CD4-positive, alpha-beta T cell (primary cell): Measurements from ENCODE around the gene ACBD6. TPM values are rescaled to one million over a fixed set of nuclear protein-coding genes. Genes with fewer than 3 reads are reported as not detected.

Experiments
- ATAC-seq: fragments of 200-7000 bp; cut with Tn5 transposase; one replicate; pipeline ENCODE4 v1.10.0; 2022; ENCODE audit warnings: mild to moderate bottlenecking; ENCODE audit not compliant: poor library complexity
- CTCF ChIA-PET: fragments of 350-600 bp; sonication (Branson Sonifier 250); formaldehyde crosslinking; loops from one replicate; lab custom pipeline; 2021; ENCODE audit warnings: antibody characterized with exemption, inconsistent platforms; lab: Charles Lee
- POLR2A ChIA-PET: fragments of 350-600 bp; sonication (Branson Sonifier 250); formaldehyde crosslinking; loops from one replicate; lab custom pipeline; 2021; ENCODE audit warnings: antibody characterized with exemption, inconsistent platforms; lab: Charles Lee
- DNase-seq, 14 experiments: peaks; one replicate each; pipeline ENCODE4 v3.0.0-alpha.2; 2013 to 2020; ENCODE audit warnings: mixed read lengths in 2 of 14
- H3K27ac ChIP-seq, 2 donors: one replicate each; pipeline versions ENCODE4 v1.5.1 to v1.7.0; 2013; ENCODE audit warnings: low read length in 2 of 2, low read depth in 1 of 2, mild to moderate bottlenecking in 1 of 2
- H3K27me3 ChIP-seq, 2 experiments: 1 replicate in 1 of 2; 2 replicates in 1 of 2; pipeline versions ENCODE4 v1.6.1 to v1.7.0; 2013; ENCODE audit warnings: low read length in 2 of 2, control low read depth in 1 of 2, mild to moderate bottlenecking in 1 of 2, moderate library complexity in 1 of 2; ENCODE audit not compliant: insufficient read depth in 2 of 2, control insufficient read depth in 1 of 2
- H3K36me3 ChIP-seq: one replicate; pipeline ENCODE4 v1.6.1; 2013; ENCODE audit warnings: low read length, control low read depth; ENCODE audit not compliant: insufficient read depth
- H3K4me1 ChIP-seq: one replicate; pipeline ENCODE4 v1.6.1; 2013; ENCODE audit warnings: low read length, control low read depth; ENCODE audit not compliant: insufficient read depth
- H3K4me3 ChIP-seq: one replicate; pipeline ENCODE4 v1.5.1; 2013; ENCODE audit warnings: mild to moderate bottlenecking, low read length, moderate library complexity
- H3K9me3 ChIP-seq, 2 experiments: 1 replicate in 1 of 2; 2 replicates in 1 of 2; pipeline versions ENCODE4 v1.6.1 to v1.7.0; 2013; ENCODE audit warnings: low read length in 2 of 2, mild to moderate bottlenecking in 2 of 2, control low read depth in 1 of 2, moderate library complexity in 1 of 2; ENCODE audit not compliant: control insufficient read depth in 1 of 2, insufficient read depth in 1 of 2
- H3K27ac Mint-ChIP-seq: one replicate; pipeline ENCODE4 v1.8.0; 2020; ENCODE audit warnings: mixed read lengths
- H3K27me3 Mint-ChIP-seq: one replicate; pipeline ENCODE4 v1.8.0; 2021; ENCODE audit warnings: mixed read lengths
- H3K36me3 Mint-ChIP-seq: one replicate; pipeline ENCODE4 v1.8.0; 2021; ENCODE audit warnings: low read depth, mixed read lengths
- H3K4me1 Mint-ChIP-seq: one replicate; pipeline ENCODE4 v1.8.0; 2021; ENCODE audit warnings: low read depth, mixed read lengths
- H3K4me3 Mint-ChIP-seq: one replicate; pipeline ENCODE4 v1.8.0; 2020; ENCODE audit warnings: mild to moderate bottlenecking, mixed read lengths
- H3K9me3 Mint-ChIP-seq: one replicate; pipeline ENCODE4 v1.8.0; 2020; ENCODE audit warnings: mixed read lengths
- intact Hi-C, 2 experiments: fragments of 100-400 bp; cut with DNase I in 1 of 2; cut with micrococcal nuclease in 1 of 2; formaldehyde crosslinking; loops; one replicate each; pipeline versions ENCODE4 v1.15.1 to v1.9.0; 2023 to 2025; cut with DNase I, micrococcal nuclease
- total RNA-seq, 174 experiments: library from RNA in 2 of 174; stranded (reverse) in 2 of 174; gene quantifications; one replicate each; pipeline ENCODE4 v1.2.3 and lab custom pipeline; 2021 to 2026
- TF ChIP-seq, protein P1 (sequence below): fragments of 200-600 bp; IDR thresholded peaks from one replicate; pipeline ENCODE4 v1.8.0; 2022; ENCODE audit warnings: antibody characterized with exemption, mild to moderate bottlenecking

Gene ACBD6
- total RNA-seq, 2 experiments from 2014 or later, result 28.2 to 28.8 TPM

DNA sequence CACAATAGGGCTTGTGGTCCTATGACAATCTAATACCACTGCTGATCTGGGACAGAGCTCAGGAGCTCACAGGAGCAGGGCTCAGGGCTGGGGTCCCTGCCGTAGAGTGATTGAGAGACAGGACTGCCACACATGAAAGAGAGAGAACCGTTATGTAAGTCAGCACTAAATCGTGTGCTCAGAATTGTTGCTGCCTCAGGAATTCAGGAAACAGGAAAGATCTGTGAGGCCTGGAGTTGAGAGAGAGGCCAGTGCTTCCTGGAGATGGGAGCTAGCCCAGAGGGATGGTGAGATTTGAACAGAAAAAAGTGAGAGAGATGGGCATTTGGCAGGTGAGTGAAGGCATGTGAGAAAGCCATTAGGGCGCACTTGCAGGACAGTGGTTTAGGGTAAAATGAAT is 17.5 kb upstream of the ACBD6 start:
- no peak for ATAC-seq
- no peak overlapping the region for H3K27ac ChIP-seq
- no peaks in the 10 kb centered on the region for H3K4me1 Mint-ChIP-seq
- TF ChIP-seq, protein P1, sequence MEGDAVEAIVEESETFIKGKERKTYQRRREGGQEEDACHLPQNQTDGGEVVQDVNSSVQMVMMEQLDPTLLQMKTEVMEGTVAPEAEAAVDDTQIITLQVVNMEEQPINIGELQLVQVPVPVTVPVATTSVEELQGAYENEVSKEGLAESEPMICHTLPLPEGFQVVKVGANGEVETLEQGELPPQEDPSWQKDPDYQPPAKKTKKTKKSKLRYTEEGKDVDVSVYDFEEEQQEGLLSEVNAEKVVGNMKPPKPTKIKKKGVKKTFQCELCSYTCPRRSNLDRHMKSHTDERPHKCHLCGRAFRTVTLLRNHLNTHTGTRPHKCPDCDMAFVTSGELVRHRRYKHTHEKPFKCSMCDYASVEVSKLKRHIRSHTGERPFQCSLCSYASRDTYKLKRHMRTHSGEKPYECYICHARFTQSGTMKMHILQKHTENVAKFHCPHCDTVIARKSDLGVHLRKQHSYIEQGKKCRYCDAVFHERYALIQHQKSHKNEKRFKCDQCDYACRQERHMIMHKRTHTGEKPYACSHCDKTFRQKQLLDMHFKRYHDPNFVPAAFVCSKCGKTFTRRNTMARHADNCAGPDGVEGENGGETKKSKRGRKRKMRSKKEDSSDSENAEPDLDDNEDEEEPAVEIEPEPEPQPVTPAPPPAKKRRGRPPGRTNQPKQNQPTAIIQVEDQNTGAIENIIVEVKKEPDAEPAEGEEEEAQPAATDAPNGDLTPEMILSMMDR, result no peak
- POLR2A ChIA-PET, result no interaction called here
- no peaks in the 10 kb centered on the region for H3K27me3 ChIP-seq
- H3K9me3 Mint-ChIP-seq, result no peaks in the 10 kb centered on the region
- no peak for DNase-seq
- no peaks in the 10 kb centered on the region for H3K36me3 Mint-ChIP-seq
- H3K27ac Mint-ChIP-seq, result no peak overlapping the region
- CTCF ChIA-PET, result no interaction called here
- H3K27me3 Mint-ChIP-seq, result no peaks in the 10 kb centered on the region
- H3K9me3 ChIP-seq, result no peaks in the 10 kb centered on the region
- H3K36me3 ChIP-seq, result no peaks in the 10 kb centered on the region
- H3K4me3 ChIP-seq, result no peak overlapping the region
- intact Hi-C loops, result loop anchor here in 1 of 2 experiments (5.0 kb wide), 2 partner anchors 342 to 647 kb away; no protein-coding TSS in a partner anchor
- H3K4me3 Mint-ChIP-seq, result no peak overlapping the region
- H3K4me1 ChIP-seq, result peaks cover 3% of the 10 kb centered on the region

DNA sequence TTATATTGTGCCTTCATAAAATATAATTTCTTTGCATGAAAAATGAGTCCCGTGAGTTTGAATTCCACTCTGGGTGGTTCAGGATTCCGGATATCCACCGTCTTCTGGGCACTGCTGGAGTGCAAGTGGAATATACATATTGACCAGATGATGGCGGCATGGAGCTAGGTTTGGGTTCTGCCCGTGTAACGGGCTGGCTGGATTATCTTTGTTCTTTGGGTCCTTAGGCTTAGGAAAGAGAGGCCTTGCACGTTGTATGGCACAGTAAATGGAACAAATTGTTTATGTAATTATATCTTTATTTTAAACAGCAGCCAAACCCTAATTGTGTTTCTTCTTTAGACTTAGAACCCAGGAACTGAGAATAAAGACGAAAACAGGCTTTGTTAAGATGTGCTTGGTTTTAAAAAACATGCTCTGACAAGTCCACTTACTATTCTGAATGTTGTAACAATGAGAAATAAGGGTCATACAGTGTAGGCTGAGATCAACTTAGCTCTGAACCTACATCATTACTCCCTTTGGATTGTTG is 13.5 kb upstream of the ACBD6 start:
- Mint-ChIP-seq H3K36me3 (no peaks in the 10 kb centered on the region), H3K4me3 (no peak overlapping the region), H3K27me3 (no peaks in the 10 kb centered on the region), H3K4me1 (no peaks in the 10 kb centered on the region), H3K27ac (no peak overlapping the region), H3K9me3 (no peaks in the 10 kb centered on the region)
- Histone ChIP-seq H3K27ac (no peak overlapping the region), H3K36me3 (no peaks in the 10 kb centered on the region), H3K4me3 (no peak overlapping the region), H3K9me3 (no peaks in the 10 kb centered on the region), H3K27me3 (peaks cover 7 to 8% of the 10 kb centered on the region in 2 experiments), H3K4me1 (peaks cover 3% of the 10 kb centered on the region)
- ATAC-seq, result peak; percentile 96
- ChIA-PET CTCF (interaction anchor here (0.6 to 1.9 kb wide), 15 partner anchors 10 to 666 kb away, joined by 3 to 41 read pairs (median 4); partner anchors contain the start of genes ACBD6 and XPR1), POLR2A (interaction anchor here (1.0 to 1.7 kb wide), 4 partner anchors 14 to 347 kb away, joined by 3 to 9 read pairs (median 5); partner anchors contain the start of gene ACBD6)
- intact Hi-C loops, result loop anchor here (1.0 to 5.0 kb wide), 4 partner anchors 345 to 651 kb away; no protein-coding TSS in a partner anchor
- peak; percentile 20 to 81 (median 36) for DNase-seq
- TF ChIP-seq, protein P1, result peak; percentile 88

DNA sequence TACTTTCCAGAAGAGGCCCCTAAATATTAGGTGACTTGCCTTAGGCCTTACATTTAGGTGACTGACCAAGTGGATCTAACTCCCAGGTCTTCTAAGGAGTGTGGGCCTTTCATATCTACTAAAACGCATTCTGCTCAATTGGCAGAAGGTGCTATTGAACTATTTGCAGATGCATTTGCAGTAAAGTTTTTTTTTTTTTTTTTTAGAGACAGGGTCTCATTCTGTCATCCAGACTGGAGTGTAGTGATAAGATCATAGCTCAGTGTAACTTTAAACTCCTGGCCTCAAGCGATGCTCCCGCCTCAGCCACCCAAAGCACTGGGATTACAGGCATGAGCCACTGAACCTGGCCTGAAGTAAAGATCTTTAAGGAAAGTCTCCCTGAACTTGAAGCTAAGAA is 13.0 kb upstream of the ACBD6 start:
- H3K36me3 Mint-ChIP-seq, result no peaks in the 10 kb centered on the region
- no peak overlapping the region for H3K27ac Mint-ChIP-seq
- no peaks in the 10 kb centered on the region for H3K27me3 Mint-ChIP-seq
- Histone ChIP-seq H3K4me3 (no peak overlapping the region), H3K9me3 (no peaks in the 10 kb centered on the region), H3K36me3 (no peaks in the 10 kb centered on the region), H3K4me1 (peaks cover 3% of the 10 kb centered on the region), H3K27ac (no peak overlapping the region), H3K27me3 (peaks cover 7 to 8% of the 10 kb centered on the region in 2 experiments)
- POLR2A ChIA-PET, result interaction anchor here (1.0 to 1.7 kb wide), 4 partner anchors 13 to 347 kb away, joined by 3 to 9 read pairs (median 5); partner anchors contain the start of gene ACBD6
- H3K4me3 Mint-ChIP-seq, result no peak overlapping the region
- no peaks in the 10 kb centered on the region for H3K9me3 Mint-ChIP-seq
- TF ChIP-seq, protein P1, result no peak
- ATAC-seq (no peak), DNase-seq (no peak)
- intact Hi-C loops, result loop anchor here (2.0 to 5.0 kb wide), 3 partner anchors 347 to 652 kb away; no protein-coding TSS in a partner anchor
- no peaks in the 10 kb centered on the region for H3K4me1 Mint-ChIP-seq
- CTCF ChIA-PET, result interaction anchor here (0.6 to 1.9 kb wide), 14 partner anchors 9 to 665 kb away, joined by 3 to 41 read pairs (median 4); partner anchors contain the start of genes ACBD6 and XPR1
